Measurements from ENCODE around the gene UBE2E2. TPM values are rescaled to one million over a fixed set of nuclear protein-coding genes. Genes with fewer than 3 reads are reported as not detected.

Gene UBE2E2
- total RNA-seq, 1 experiment from 2014 or later = 38.6 TPM

DNA sequence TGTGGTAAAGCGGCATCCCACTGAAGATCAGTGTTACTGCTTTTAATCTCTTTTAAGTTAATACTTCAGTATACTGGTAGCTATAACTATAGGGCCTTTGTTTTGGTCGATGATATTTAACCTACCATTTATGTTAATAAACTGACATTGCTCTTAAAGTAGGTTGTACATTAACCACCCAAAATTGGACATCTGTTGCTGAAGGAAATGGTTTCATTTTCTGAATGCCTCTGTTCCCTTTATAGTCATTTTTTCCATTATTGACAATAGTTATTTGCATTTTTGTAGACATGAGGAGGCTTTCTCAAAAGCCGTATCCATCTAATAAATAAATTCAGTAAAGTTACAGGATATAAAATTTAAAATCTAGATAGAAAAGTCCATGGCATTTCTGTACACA lies 350.2 kb downstream of the UBE2E2 start:
- Histone ChIP-seq H4K8ac (replicated peaks; ENCODE audit: insufficient read length, low read depth, low read length) (no peak overlapping the region), H4K20me1 (ENCODE audit: control insufficient read depth, insufficient read depth, insufficient read length) (no peaks in the 10 kb centered on the region), H2BK120ac (ENCODE audit: low read depth, low read length, poor library complexity, severe bottlenecking) (no peak overlapping the region), H3K23ac (ENCODE audit: insufficient read length, low read depth, low read length) (no peak overlapping the region), H3K23me2 (ENCODE audit: insufficient read length, low read depth, low read length, poor library complexity, severe bottlenecking) (no peaks in the 10 kb centered on the region), H2BK12ac (ENCODE audit: insufficient read length, low read depth, low read length) (no peak overlapping the region), H2AK5ac (ENCODE audit: insufficient read length, low read length) (no peak overlapping the region), H3K79me1 (ENCODE audit: insufficient read depth, low read depth, low read length, poor library complexity, severe bottlenecking) (no peaks in the 10 kb centered on the region), H2BK15ac (ENCODE audit: low read depth, low read length) (no peak overlapping the region), H3K4me2 (ENCODE audit: insufficient read depth, insufficient read length, low read length) (no peak overlapping the region), H4K5ac (ENCODE audit: insufficient read length, low read depth, low read length) (no peak overlapping the region), H3K56ac (ENCODE audit: insufficient read length, low read depth, low read length) (no peak overlapping the region), H2BK20ac (ENCODE audit: low read depth, low read length, poor library complexity, severe bottlenecking) (no peak overlapping the region), H3K9me3 (ENCODE audit: control insufficient read depth, low read depth, low read length) (no peaks in the 10 kb centered on the region), H4K91ac (ENCODE audit: insufficient read length, low read depth, low read length) (no peak overlapping the region), H3K9ac (ENCODE audit: extremely low read depth, insufficient read length, low read length) (no peak overlapping the region), H3T11ph (ENCODE audit: low read length) (no peak overlapping the region), H3K79me2 (ENCODE audit: insufficient read depth, low read length) (no peaks in the 10 kb centered on the region), H2BK5ac (ENCODE audit: insufficient read length, low read length) (no peak overlapping the region), H3K4ac (ENCODE audit: low read depth, low read length) (no peak overlapping the region), H3K4me1 (ENCODE audit: insufficient read depth, low read length) (no peaks in the 10 kb centered on the region), H3K27ac (ENCODE audit: insufficient read length, low read depth, low read length) (no peak overlapping the region), H3K14ac (ENCODE audit: insufficient read depth, low read length) (no peak overlapping the region), H3K18ac (ENCODE audit: insufficient read length, low read depth, low read length) (no peak overlapping the region), H3K27me3 (ENCODE audit: insufficient read depth, low read length) (no peaks in the 10 kb centered on the region), H2AFZ (ENCODE audit: low read length) (no peak overlapping the region)
- Mint-ChIP-seq H3K36me3 (ENCODE audit: insufficient read depth in 1 of 3, low read depth in 3 of 3) (no peaks in the 10 kb centered on the region), H3K9me3 (no peaks in the 10 kb centered on the region), H3K4me1 (peaks cover 4% of the 10 kb centered on the region in 2 experiments), H3K27me3 (ENCODE audit: low read depth) (no peaks in the 10 kb centered on the region), H3K4me3 (no peak overlapping the region), H3K27ac (no peak overlapping the region)
- no peak for DNase-seq
- no CpG with 5 or more reads among the region's 3 CpGs for WGBS (ENCODE audit: extremely low coverage, insufficient read length, low lambda C conversion rate)
- no peak for TF ChIP-seq CTCF (conservative IDR thresholded peaks at IDR 0.05)

All from H9 (cell line).